D721Med (cell line): ENCODE data around the gene CASP6.

Experiments used
- DNase-seq: peaks from one replicate; pipeline ENCODE4 v3.0.0; 2011; ENCODE audit warnings: low spot score; ENCODE audit not compliant: insufficient read length
- FAIRE-seq: peaks from 2 replicates; lab custom pipeline; 2011; peaks lifted over from hg19 to GRCh38; lab: Jason Lieb, UNC
- TF ChIP-seq, protein P1 (sequence below): IDR thresholded peaks from 2 replicates; pipeline ENCODE4 v1.5.1; 2012; ENCODE audit warnings: mild to moderate bottlenecking, control low read depth; ENCODE audit not compliant: insufficient read depth; ENCODE audit errors: missing control alignments

The CASP6 gene

DNA sequence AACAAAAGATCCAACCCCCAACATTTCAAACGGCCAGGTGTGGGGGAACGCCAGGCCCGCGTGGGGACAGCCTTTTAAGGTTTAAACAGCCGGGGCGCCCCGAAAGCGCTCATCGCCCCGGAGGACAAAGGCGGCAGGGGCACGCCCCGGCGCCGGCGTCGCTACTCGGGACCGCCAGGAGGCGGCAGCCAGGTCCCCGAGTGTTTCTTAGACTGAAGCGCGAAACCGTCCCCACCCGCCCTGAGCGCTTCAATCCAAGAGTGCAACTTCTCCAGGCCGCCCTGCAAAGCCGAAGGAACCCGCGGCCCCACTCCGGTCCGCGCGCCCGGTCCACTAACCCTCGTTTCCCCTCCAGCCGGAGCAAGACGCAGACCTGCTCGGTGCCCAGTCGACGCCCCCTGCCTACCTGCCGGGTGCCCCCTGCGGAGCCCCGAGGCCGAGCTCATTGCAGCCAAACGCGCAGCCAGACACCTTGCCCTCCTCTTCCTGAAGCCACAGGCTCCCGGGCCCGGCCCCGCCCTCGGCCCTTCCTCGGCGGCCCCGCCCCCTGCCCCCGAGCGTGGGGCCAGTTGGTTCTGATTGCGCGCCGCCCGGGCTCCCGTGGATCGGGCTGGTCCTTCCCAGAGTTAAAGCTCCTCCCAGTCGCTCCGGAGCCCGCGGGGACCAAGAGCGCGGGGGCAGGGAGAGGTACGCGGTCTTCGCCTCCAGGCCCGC is at the start of gene CASP6:
TSS of gene CASP6 (minus strand) at position 496 of the 714 bp plus-strand sequence. CDS start at position 446, 50 bp downstream.
- TF ChIP-seq, protein P1, sequence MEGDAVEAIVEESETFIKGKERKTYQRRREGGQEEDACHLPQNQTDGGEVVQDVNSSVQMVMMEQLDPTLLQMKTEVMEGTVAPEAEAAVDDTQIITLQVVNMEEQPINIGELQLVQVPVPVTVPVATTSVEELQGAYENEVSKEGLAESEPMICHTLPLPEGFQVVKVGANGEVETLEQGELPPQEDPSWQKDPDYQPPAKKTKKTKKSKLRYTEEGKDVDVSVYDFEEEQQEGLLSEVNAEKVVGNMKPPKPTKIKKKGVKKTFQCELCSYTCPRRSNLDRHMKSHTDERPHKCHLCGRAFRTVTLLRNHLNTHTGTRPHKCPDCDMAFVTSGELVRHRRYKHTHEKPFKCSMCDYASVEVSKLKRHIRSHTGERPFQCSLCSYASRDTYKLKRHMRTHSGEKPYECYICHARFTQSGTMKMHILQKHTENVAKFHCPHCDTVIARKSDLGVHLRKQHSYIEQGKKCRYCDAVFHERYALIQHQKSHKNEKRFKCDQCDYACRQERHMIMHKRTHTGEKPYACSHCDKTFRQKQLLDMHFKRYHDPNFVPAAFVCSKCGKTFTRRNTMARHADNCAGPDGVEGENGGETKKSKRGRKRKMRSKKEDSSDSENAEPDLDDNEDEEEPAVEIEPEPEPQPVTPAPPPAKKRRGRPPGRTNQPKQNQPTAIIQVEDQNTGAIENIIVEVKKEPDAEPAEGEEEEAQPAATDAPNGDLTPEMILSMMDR, result peak; percentile 37
- FAIRE-seq (no peak), DNase-seq (peak; percentile 48)

DNA sequence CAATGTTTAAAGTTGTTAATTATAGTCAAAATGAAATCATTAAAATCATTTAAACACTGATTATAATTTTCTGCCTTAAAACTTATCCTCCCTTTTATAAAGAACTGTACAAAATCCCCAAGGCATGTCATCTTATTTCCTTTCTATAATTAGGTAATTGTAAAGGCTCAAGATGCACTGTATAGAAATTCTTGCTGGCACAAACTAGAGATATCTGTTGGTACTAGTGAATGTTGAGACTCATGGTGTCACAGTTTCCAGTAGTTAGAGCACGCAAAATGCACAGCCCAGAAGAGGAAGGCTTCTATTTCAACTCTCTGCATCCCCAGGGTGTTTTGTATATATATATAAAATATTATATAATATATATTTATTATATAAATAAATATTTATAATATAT is 49.3 kb upstream of the CASP6 start:
- TF ChIP-seq, protein P1, result no peak
- FAIRE-seq, result no peak
- no peak for DNase-seq

DNA sequence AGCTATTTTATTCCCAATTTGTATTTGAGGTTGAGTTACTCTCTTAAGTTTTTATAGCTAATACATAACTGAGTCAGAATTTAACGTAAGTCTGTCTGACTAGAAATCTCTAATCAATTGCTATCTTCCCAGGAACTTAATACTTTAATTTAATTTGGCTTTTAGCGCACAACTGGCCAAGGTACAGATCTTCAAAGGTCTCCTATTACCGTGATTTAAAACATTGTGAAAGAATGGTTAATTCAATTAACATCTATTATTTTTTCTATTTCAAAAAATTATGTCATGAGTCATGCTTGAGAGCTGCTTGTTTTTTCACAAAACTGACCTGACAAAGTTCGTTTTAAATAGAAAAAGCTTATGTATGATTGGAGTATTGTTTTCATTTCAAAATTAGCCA is 48.6 kb upstream of the CASP6 start:
- TF ChIP-seq, protein P1, result no peak
- FAIRE-seq, result no peak
- DNase-seq, result no peak

DNA sequence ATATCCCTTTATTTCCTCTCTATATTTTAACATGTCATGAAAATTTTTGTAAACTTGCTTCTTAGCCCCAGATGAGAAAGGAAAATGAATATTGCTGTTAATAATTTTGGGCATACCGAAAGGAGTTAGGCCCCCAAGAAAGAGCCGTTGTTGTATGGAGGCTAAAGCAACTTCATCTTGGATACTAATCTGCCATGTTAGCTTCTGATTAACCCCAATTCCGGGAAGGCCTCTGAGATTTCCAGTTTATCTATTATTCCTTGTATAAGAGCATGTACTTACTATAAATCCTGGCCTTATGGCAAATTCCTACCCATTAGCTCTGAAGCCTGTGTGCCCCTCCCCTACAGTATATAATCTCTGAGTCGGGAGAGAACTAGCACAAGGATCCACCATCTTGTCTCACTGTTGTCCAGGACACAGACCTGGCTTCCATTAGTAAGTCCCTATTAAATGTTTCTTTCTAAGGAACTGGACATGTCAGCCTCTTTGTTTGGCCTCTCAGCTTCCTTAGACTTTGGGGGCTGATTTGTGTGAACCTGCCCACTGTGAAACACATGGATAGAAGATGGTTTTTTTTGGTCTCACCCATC is 47.5 kb upstream of the CASP6 start:
- FAIRE-seq, result no peak

DNA sequence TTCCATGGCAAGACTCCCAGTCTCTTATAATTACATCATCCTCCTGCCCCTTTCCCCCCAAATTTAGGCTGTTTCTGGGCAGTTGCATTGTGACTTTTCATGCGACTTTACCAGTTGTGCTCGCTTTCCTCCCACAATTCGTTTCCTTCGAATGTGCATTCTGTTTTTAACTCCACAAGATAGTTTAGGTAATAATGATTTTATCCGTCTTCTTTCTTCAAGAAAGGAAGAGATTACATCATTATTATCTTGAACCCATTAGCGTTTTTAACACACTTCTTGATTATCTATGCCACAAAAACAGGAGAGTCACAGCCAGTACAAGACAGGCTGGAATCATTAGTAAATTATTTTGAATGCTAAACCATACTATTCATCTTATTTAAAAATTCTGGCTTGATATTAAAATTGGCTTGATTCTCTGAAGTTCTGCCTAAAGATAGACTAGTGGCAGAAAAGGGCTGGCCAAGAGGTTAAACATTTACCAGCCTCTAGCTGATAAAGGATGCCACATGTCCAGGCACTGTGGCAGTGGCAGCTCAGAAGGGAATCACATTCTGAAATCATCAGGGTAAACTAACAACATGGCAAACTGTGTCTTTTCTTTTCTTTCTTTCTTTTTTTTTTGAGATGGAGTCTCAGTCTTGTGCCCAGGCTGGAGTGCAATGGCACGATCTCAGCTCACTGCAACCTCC is 46.3 kb upstream of the CASP6 start:
- DNase-seq (no peak), FAIRE-seq (no peak)
- TF ChIP-seq, protein P1, result no peak

More for the DNA sequence above, 47.5 kb upstream of the CASP6 start:
- TF ChIP-seq, protein P1, result no peak
- no peak for DNase-seq

DNA sequence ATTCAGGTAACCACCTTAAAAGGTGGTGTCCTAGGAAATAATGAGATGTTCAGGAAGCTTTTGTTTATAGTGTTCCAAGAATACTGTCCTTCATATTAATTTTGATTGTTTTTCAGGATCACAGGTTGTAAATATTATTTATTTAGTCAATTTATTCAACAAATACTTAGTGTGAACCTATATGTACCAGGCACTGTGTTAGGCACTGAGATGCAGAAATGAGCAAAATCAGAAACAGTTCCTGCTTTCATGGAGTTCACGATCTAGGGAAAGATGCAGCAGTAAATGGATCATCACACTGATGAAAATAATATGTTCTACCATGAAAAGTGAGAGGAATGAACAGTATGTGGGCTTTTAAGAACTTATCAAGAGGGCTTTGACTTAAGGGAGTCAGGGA is 44.9 kb upstream of the CASP6 start:
- no peak for DNase-seq
- TF ChIP-seq, protein P1, result no peak
- FAIRE-seq, result no peak
